GM12878 (cell line): ENCODE data around the gene SNRPA1. TPM values are rescaled to one million over a fixed set of nuclear protein-coding genes. Genes with fewer than 3 reads are reported as not detected.

Experiments used
- polyA plus RNA-seq, 11 experiments: library from polyadenylated mRNA; depleted of rRNA in 4 of 11; unstranded in 6 of 11; stranded (reverse) in 5 of 11; fragments of >200 nt; fragmentation: Nextera tagmentation in 4 of 11; fragmentation: Illumina TruSeq in 1 of 11; extraction: Ambion mirVana in 4 of 11; extraction: Trizol in 1 of 11; gene quantifications; 1 replicate in 1 of 11; 2 replicates in 10 of 11; pipeline versions ENCODE4 v1.2.1 to v1.2.3, GENCODE V29; 2011 to 2016; ENCODE audit warnings: inconsistent platforms in 2 of 11, missing spikeins in 2 of 11, low read depth in 1 of 11
- total RNA-seq, 4 experiments: library from RNA; depleted of rRNA in 3 of 4; stranded (reverse); fragments of >200 nt in 3 of 4; fragmentation: Illumina TruSeq in 1 of 4; extraction: Trizol in 1 of 4; gene quantifications; 2 replicates each; pipeline versions ENCODE4 v1.2.1 to v1.2.3, GENCODE V29; 2013 to 2021

The SNRPA1 gene
- total and polyA plus RNA-seq, 10 of the 15 experiments (the other 5 are each of a cell fraction or from before 2014, with no cell fraction given): 59.9 to 267 (median 161) TPM

Other genes starting within 250 kb of the SNRPA1 start
- gene CHSY1, start 43.2 kb downstream of the SNRPA1 start, total RNA-seq (2014; rRNA removed): 9.8 and 11.1 TPM in 2 replicates
- gene CHSY1, start 43.2 kb downstream of the SNRPA1 start, total RNA-seq (2014; rRNA removed; fragmentation: Illumina TruSeq; extraction: Trizol): 14.2 and 14.7 TPM in 2 replicates
- 17.5 and 17.8 TPM in 2 replicates for gene CHSY1, start 43.2 kb downstream of the SNRPA1 start, total RNA-seq (2021)
- gene CHSY1, start 43.2 kb downstream of the SNRPA1 start, polyA plus RNA-seq (2011; rRNA removed): 31.2 and 41.1 TPM in 2 replicates
- 16.1 and 18.9 TPM in 2 replicates for gene CHSY1, start 43.2 kb downstream of the SNRPA1 start, polyA plus RNA-seq (2014; fragmentation: Illumina TruSeq; extraction: Trizol)
- 10 to 100 TPM in 1 of 2 experiments, 1 to 10 TPM in 1; 5.1 to 10.0 TPM for gene CHSY1, start 43.2 kb downstream of the SNRPA1 start, polyA plus RNA-seq (2014; fragmentation: Nextera tagmentation; extraction: Ambion mirVana)
- 10.8 and 11.0 TPM in 2 replicates for gene CHSY1, start 43.2 kb downstream of the SNRPA1 start, polyA plus RNA-seq (2014; rRNA removed)
- gene CHSY1, start 43.2 kb downstream of the SNRPA1 start, polyA plus RNA-seq (2016; fragmentation: Nextera tagmentation; extraction: Ambion mirVana): 1 to 10 TPM; 1.4 to 1.8 TPM
- 30.7 and 36.4 TPM in 2 replicates for gene SELENOS, start 17.8 kb downstream of the SNRPA1 start, total RNA-seq (2014; rRNA removed)
- 35.7 and 37.8 TPM in 2 replicates for gene SELENOS, start 17.8 kb downstream of the SNRPA1 start, total RNA-seq (2014; rRNA removed; fragmentation: Illumina TruSeq; extraction: Trizol)
- 29.0 and 33.4 TPM in 2 replicates for gene SELENOS, start 17.8 kb downstream of the SNRPA1 start, total RNA-seq (2021)
- 62.9 and 73.8 TPM in 2 replicates for gene SELENOS, start 17.8 kb downstream of the SNRPA1 start, polyA plus RNA-seq (2011; rRNA removed)
- gene SELENOS, start 17.8 kb downstream of the SNRPA1 start, polyA plus RNA-seq (2014; fragmentation: Illumina TruSeq; extraction: Trizol): 34.9 and 35.8 TPM in 2 replicates
- 10 to 100 TPM; 25.8 to 36.7 TPM for gene SELENOS, start 17.8 kb downstream of the SNRPA1 start, polyA plus RNA-seq (2014; fragmentation: Nextera tagmentation; extraction: Ambion mirVana)
- gene SELENOS, start 17.8 kb downstream of the SNRPA1 start, polyA plus RNA-seq (2014; rRNA removed): 39.4 and 48.7 TPM in 2 replicates
- 10 to 100 TPM; 87.9 to 90.1 TPM for gene SELENOS, start 17.8 kb downstream of the SNRPA1 start, polyA plus RNA-seq (2016; fragmentation: Nextera tagmentation; extraction: Ambion mirVana)
- gene PCSK6, start 194.5 kb upstream of the SNRPA1 start, total RNA-seq (2014; rRNA removed): not detected in 2 replicates
- not detected in 2 replicates for gene PCSK6, start 194.5 kb upstream of the SNRPA1 start, total RNA-seq (2014; rRNA removed; fragmentation: Illumina TruSeq; extraction: Trizol)
- 0.28 and 0.35 TPM in 2 replicates for gene PCSK6, start 194.5 kb upstream of the SNRPA1 start, total RNA-seq (2021)
- gene PCSK6, start 194.5 kb upstream of the SNRPA1 start, polyA plus RNA-seq (2011; rRNA removed): 0.20 TPM in 1 of 2 replicates, not detected in the other
- gene PCSK6, start 194.5 kb upstream of the SNRPA1 start, polyA plus RNA-seq (2014; fragmentation: Illumina TruSeq; extraction: Trizol): not detected in 2 replicates
- under 1 TPM; 0.19 to 0.22 TPM for gene PCSK6, start 194.5 kb upstream of the SNRPA1 start, polyA plus RNA-seq (2014; fragmentation: Nextera tagmentation; extraction: Ambion mirVana)
- gene PCSK6, start 194.5 kb upstream of the SNRPA1 start, polyA plus RNA-seq (2014; rRNA removed): not detected in 2 replicates
- gene PCSK6, start 194.5 kb upstream of the SNRPA1 start, polyA plus RNA-seq (2016; fragmentation: Nextera tagmentation; extraction: Ambion mirVana): under 1 TPM; 0.44 to 0.67 TPM